Esophagus mucosa (tissue), 1 donor: Measurements from ENCODE around the gene HUNK. TPM values are rescaled to one million over a fixed set of nuclear protein-coding genes. Genes with fewer than 3 reads are reported as not detected.

ENCODE experiments used
- ATAC-seq: fragments of 200-7000 bp; cut with Tn5 transposase; one replicate; pipeline ENCODE4 v1.9.1; 2020
- total RNA-seq: library from RNA; stranded (reverse); gene quantifications from one replicate; pipeline ENCODE4 v1.2.4, GENCODE V29; 2023
- donor health status: DM: yes; HTN: yes; CAD: no.

Gene HUNK
- total RNA-seq, 1 donor from 2014 or later = 0.92 TPM

GRCh38 chr21:31967334-31967733 lies 94.5 kb downstream of the HUNK start:
- ATAC-seq = no peak

- ATAC-seq = no peak
Measured at GRCh38 chr21:31972622-31973021, 99.8 kb downstream of the HUNK start.

GRCh38 chr21:31973402-31973944 lies 100.7 kb downstream of the HUNK start:
- no peak for ATAC-seq

GRCh38 chr21:31974454-31974985 lies 101.7 kb downstream of the HUNK start:
- no peak for ATAC-seq

- ATAC-seq = no peak
Measured at GRCh38 chr21:31975491-31975890, 102.7 kb downstream of the HUNK start.

GRCh38 chr21:31977816-31978215 lies 105.0 kb downstream of the HUNK start:
- ATAC-seq = no peak

GRCh38 chr21:31983120-31983519 lies 110.3 kb downstream of the HUNK start:
- no peak for ATAC-seq

GRCh38 chr21:31983554-31983953 lies 110.7 kb downstream of the HUNK start:
- no peak for ATAC-seq

GRCh38 chr21:31985398-31985797 lies 112.6 kb downstream of the HUNK start:
- ATAC-seq = no peak

- ATAC-seq = no peak
Measured at GRCh38 chr21:31986035-31986856, 113.4 kb downstream of the HUNK start.

GRCh38 chr21:31987696-31988095 lies 114.9 kb downstream of the HUNK start:
- ATAC-seq = peak; percentile 65

- no peak for ATAC-seq
Measured at GRCh38 chr21:31988492-31989290, 115.9 kb downstream of the HUNK start.

GRCh38 chr21:31991356-31992331 lies 118.8 kb downstream of the HUNK start:
- ATAC-seq = no peak

GRCh38 chr21:31992391-31992790 lies 119.6 kb downstream of the HUNK start:
- no peak for ATAC-seq

GRCh38 chr21:31993826-31994825 lies 121.3 kb downstream of the HUNK start:
- ATAC-seq = no peak

- no peak for ATAC-seq
Measured at GRCh38 chr21:31997191-31997590, 124.4 kb downstream of the HUNK start.

- no peak for ATAC-seq
Measured at GRCh38 chr21:31999810-32000468, 127.1 kb downstream of the HUNK start.

- no peak for ATAC-seq
Measured at GRCh38 chr21:32001390-32001789, 128.6 kb downstream of the HUNK start.

- no peak for ATAC-seq
Measured at GRCh38 chr21:32003411-32003810, 130.6 kb downstream of the HUNK start.

GRCh38 chr21:32004291-32004690 lies 131.5 kb downstream of the HUNK start:
- ATAC-seq = no peak
